ENCODE data around the gene SKP1. TPM values are rescaled to one million over a fixed set of nuclear protein-coding genes. Genes with fewer than 3 reads are reported as not detected.

SKP1 gene
- 609 to 781 TPM (median 617 TPM) in 5 replicates for total RNA-seq (2022; extraction: Qiagen RNA extraction)

GRCh38 chr5:134176511-134177368 lies at the start of gene SKP1:
SKP1 (minus strand) TSS chr5:134176950; CDS start chr5:134174022, 2,928 bp downstream.

GRCh38 chr5:134225780-134226440 lies 49.2 kb upstream of the SKP1 start, which contains the start of gene PPP2CA:
PPP2CA (minus strand) TSS chr5:134226073; CDS start chr5:134225861, 212 bp downstream.

GRCh38 chr5:134113902-134114875 lies 62.6 kb downstream of the SKP1 start, which contains the start of gene TCF7:
TCF7 (plus strand) TSS chr5:134114681; CDS start chr5:134114907, 226 bp downstream.

Other genes with a start within 250 kb of the SKP1 start
- 44.2 to 60.7 TPM (median 53.5 TPM) in 5 replicates for gene C5orf15, start 208.3 kb downstream of the SKP1 start, total RNA-seq (2022; extraction: Qiagen RNA extraction)
- 378 to 400 TPM (median 387 TPM) in 5 replicates for gene VDAC1, start 172.0 kb downstream of the SKP1 start, total RNA-seq (2022; extraction: Qiagen RNA extraction)
- 10.7 to 12.3 TPM (median 11.9 TPM) in 5 replicates for gene TCF7, start 62.3 kb downstream of the SKP1 start, total RNA-seq (2022; extraction: Qiagen RNA extraction)
- 203 to 292 TPM (median 274 TPM) in 5 replicates for gene PPP2CA, start 49.1 kb upstream of the SKP1 start, total RNA-seq (2022; extraction: Qiagen RNA extraction)
- gene CDKL3, start 190.2 kb upstream of the SKP1 start, total RNA-seq (2022; extraction: Qiagen RNA extraction) = 0.99 to 2.4 TPM (median 1.2 TPM) in 5 replicates
- gene UBE2B, start 194.6 kb upstream of the SKP1 start, total RNA-seq (2022; extraction: Qiagen RNA extraction) = 51.0 to 79.0 TPM (median 61.5 TPM) in 5 replicates
- gene CDKN2AIPNL, start 234.9 kb upstream of the SKP1 start, total RNA-seq (2022; extraction: Qiagen RNA extraction) = 39.6 to 49.6 TPM (median 47.0 TPM) in 5 replicates

All from A549 treated with Mapracorat at 1 μM for 4 hours (cell line).